Measurements from ENCODE around the gene FGF23. TPM values are rescaled to one million over a fixed set of nuclear protein-coding genes. Genes with fewer than 3 reads are reported as not detected.

Gene FGF23
- total RNA-seq, 1 donor from 2014 or later: not detected

- no peak for DNase-seq (ENCODE audit: extremely low read depth, low read depth, low spot score)
These were observed 7.3 kb upstream of the FGF23 start for GRCh38 chr12:4386801-4387200.

GRCh38 chr12:4383304-4383865, 3.9 kb upstream of the FGF23 start:
- no peak for DNase-seq (ENCODE audit: extremely low read depth, low read depth, low spot score)

- DNase-seq (ENCODE audit: extremely low read depth, low read depth, low spot score): no peak
These were observed 820 bp upstream of the FGF23 start for GRCh38 chr12:4380332-4380731.

- DNase-seq (ENCODE audit: extremely low read depth, low read depth, low spot score): no peak
These were observed 740 bp downstream of the FGF23 start for GRCh38 chr12:4378772-4379171.

GRCh38 chr12:4375449-4375848, 4.1 kb downstream of the FGF23 start:
- DNase-seq (ENCODE audit: extremely low read depth, low read depth, low spot score): no peak

GRCh38 chr12:4372653-4373052, 6.9 kb downstream of the FGF23 start:
- DNase-seq (ENCODE audit: extremely low read depth, low read depth, low spot score): no peak

- DNase-seq (ENCODE audit: extremely low read depth, low read depth, low spot score): no peak
These were observed 9.2 kb downstream of the FGF23 start for GRCh38 chr12:4370265-4370664.

- no peak for DNase-seq (ENCODE audit: extremely low read depth, low read depth, low spot score)
These were observed 10.0 kb downstream of the FGF23 start for GRCh38 chr12:4369548-4369947.

GRCh38 chr12:4366090-4366489, 13.4 kb downstream of the FGF23 start:
- DNase-seq (ENCODE audit: extremely low read depth, low read depth, low spot score): no peak

GRCh38 chr12:4356041-4356327, 23.5 kb downstream of the FGF23 start:
- no peak for DNase-seq (ENCODE audit: extremely low read depth, low read depth, low spot score)

- DNase-seq (ENCODE audit: extremely low read depth, low read depth, low spot score): no peak
These were observed 24.1 kb downstream of the FGF23 start for GRCh38 chr12:4355156-4356040.

GRCh38 chr12:4353785-4354208, 25.7 kb downstream of the FGF23 start:
- no peak for DNase-seq (ENCODE audit: extremely low read depth, low read depth, low spot score)

- peak; percentile 16 for DNase-seq (ENCODE audit: extremely low read depth, low read depth, low spot score)
These were observed 32.6 kb downstream of the FGF23 start for GRCh38 chr12:4346931-4347330.

- DNase-seq (ENCODE audit: extremely low read depth, low read depth, low spot score): no peak
These were observed 47.7 kb downstream of the FGF23 start for GRCh38 chr12:4331842-4332241.

GRCh38 chr12:4331221-4331620, 48.3 kb downstream of the FGF23 start:
- DNase-seq (ENCODE audit: extremely low read depth, low read depth, low spot score): no peak

GRCh38 chr12:4330203-4330602, 49.3 kb downstream of the FGF23 start:
- no peak for DNase-seq (ENCODE audit: extremely low read depth, low read depth, low spot score)

- no peak for DNase-seq (ENCODE audit: extremely low read depth, low read depth, low spot score)
These were observed 52.2 kb downstream of the FGF23 start for GRCh38 chr12:4327293-4327692.

GRCh38 chr12:4325966-4326365, 53.5 kb downstream of the FGF23 start:
- no peak for DNase-seq (ENCODE audit: extremely low read depth, low read depth, low spot score)

GRCh38 chr12:4324366-4324765, 55.1 kb downstream of the FGF23 start:
- no peak for DNase-seq (ENCODE audit: extremely low read depth, low read depth, low spot score)

GRCh38 chr12:4323396-4323795, 56.1 kb downstream of the FGF23 start:
- DNase-seq (ENCODE audit: extremely low read depth, low read depth, low spot score): no peak

GRCh38 chr12:4322726-4323125, 56.8 kb downstream of the FGF23 start:
- DNase-seq (ENCODE audit: extremely low read depth, low read depth, low spot score): no peak

- DNase-seq (ENCODE audit: extremely low read depth, low read depth, low spot score): peak; percentile 23
These were observed 58.4 kb downstream of the FGF23 start, which contains the start of gene TIGAR for GRCh38 chr12:4320853-4321701. Gene TIGAR, plus strand, starts transcription at chr12:4321213. Its CDS starts 59 bp downstream, at chr12:4321272.
